ENCODE measurements around the gene ATRN.

- TF ChIP-seq CTCF (IDR thresholded peaks at IDR 0.05 in 4 of 5, conservative IDR thresholded peaks at IDR 0.05 in 1 of 5) = no peak
- no peak for TF ChIP-seq POLR2A (IDR thresholded peaks at IDR 0.05)
These were observed 157.9 kb downstream of the ATRN start for GRCh38 chr20:3628502-3629314.
